GM19452 (cell line): ENCODE results near the gene ASTN2.

Source experiments
- ATAC-seq: cut with Tn5 transposase; IDR thresholded peaks from one replicate; pipeline ENCODE4 v1.9.1; 2021; ENCODE audit not compliant: unreplicated experiment

Gene ASTN2

GRCh38 chr9:117125531-117125930 lies 289.3 kb downstream of the ASTN2 start:
- no peak for ATAC-seq

DNA sequence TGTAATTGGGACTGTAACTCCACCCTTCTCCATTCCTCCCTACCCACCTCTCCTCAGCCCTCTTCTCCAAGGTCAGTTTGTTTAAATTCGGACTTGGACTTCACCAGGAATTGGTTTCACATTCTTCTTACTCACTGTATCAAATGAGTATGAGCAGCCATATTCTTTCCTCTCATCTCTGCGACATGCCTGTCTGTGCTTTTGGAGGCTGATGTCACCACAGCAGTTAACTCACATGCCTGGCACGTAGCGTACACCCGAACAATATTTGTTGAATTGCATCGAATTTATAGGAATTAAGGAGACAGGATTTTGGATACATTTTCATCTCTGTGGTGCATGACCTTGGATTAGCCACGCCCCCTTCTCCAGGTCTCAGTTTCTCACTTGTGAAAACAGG lies 291.1 kb downstream of the ASTN2 start:
- no peak for ATAC-seq

GRCh38 chr9:117122953-117123352 lies 291.9 kb downstream of the ASTN2 start:
- no peak for ATAC-seq

DNA sequence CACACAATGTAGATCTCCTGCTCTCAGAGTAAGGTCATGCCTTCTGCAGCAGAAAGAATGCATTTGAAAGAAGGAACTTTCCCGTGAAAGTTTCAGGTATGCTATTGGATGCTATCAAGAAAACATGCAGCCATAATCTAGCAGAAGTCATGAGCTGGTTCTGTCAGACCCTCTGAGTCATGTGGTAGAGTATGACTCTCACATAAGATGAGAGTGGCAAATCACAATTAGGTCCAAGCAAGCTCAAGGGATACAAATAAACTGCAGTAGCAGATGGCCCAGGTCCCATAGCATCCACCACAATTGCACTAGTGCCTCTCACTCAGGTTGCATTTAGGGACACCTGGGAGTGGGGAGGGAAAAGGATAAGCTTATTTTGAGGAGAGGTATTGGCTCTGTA lies 292.8 kb downstream of the ASTN2 start:
- ATAC-seq, result no peak

DNA sequence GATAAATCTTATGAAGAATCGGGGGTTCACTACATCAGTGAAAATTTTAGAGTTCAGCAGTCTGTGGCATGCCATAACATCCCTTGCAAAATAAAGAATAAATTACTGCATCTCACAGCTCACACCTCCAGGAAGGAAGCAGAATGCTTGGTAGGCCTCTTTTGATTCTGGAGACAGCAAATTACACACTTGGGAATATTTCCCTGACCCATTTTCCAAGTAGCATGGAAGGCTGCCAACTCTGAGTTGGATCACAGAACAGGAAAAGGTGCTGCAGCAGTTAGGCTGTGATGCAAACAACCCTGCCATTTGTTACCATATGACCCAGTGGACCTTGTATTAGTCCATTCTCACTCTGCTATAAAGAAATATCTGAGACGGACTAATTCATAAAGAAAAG lies 293.5 kb downstream of the ASTN2 start:
- ATAC-seq, result no peak

- no peak for ATAC-seq
These were observed 294.8 kb downstream of the ASTN2 start for GRCh38 chr9:117120061-117120460.

GRCh38 chr9:117116084-117116483 lies 298.8 kb downstream of the ASTN2 start:
- ATAC-seq, result no peak

DNA sequence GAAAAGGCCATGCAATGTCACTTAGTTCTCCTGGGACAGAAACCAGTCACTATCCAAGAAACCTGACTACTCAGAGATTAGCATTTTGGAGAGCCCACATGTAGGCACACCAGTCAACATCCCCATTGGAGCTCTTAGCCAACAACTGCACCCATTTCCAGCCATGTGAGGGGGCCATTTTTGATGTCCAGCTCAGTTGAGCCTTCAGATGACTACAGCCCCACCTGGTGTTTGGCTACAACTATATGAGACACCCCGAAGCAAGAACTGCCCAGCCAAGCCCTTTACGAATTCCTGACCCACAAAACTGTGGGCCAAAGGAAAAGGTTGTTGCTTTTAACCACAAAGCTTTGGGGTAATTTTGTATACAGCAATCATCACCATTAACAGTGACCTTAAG lies 300.1 kb downstream of the ASTN2 start:
- no peak for ATAC-seq

- no peak for ATAC-seq
These were observed 310.0 kb downstream of the ASTN2 start for GRCh38 chr9:117104716-117105495.

GRCh38 chr9:117104206-117104605 lies 310.7 kb downstream of the ASTN2 start:
- ATAC-seq, result no peak

- ATAC-seq, result no peak
These were observed 311.3 kb downstream of the ASTN2 start for GRCh38 chr9:117103438-117104110.

- no peak for ATAC-seq
These were observed 313.8 kb downstream of the ASTN2 start for GRCh38 chr9:117101008-117101407.

- no peak for ATAC-seq
These were observed 316.5 kb downstream of the ASTN2 start for GRCh38 chr9:117098331-117098730.

DNA sequence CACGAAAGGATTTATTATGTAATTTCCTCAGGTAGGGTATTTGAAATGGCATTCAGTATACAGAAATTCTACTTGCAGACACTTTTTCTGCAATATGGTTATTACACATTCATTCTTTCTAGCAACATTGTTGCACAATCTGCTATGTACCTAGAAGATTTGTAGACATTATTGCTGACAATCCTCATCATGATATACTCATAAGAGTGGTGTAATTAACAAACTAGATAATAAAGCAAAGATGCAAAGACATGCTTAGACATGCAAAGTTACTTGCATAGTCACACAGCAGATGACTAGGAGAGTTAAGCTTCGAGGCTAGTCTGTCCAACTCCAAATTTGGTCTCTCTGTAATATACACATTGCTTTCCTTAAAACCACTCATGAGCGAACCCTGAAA lies 317.1 kb downstream of the ASTN2 start:
- ATAC-seq, result no peak

- no peak for ATAC-seq
These were observed 318.7 kb downstream of the ASTN2 start for GRCh38 chr9:117096138-117096537.

- no peak for ATAC-seq
These were observed 319.8 kb downstream of the ASTN2 start for GRCh38 chr9:117095081-117095480.

DNA sequence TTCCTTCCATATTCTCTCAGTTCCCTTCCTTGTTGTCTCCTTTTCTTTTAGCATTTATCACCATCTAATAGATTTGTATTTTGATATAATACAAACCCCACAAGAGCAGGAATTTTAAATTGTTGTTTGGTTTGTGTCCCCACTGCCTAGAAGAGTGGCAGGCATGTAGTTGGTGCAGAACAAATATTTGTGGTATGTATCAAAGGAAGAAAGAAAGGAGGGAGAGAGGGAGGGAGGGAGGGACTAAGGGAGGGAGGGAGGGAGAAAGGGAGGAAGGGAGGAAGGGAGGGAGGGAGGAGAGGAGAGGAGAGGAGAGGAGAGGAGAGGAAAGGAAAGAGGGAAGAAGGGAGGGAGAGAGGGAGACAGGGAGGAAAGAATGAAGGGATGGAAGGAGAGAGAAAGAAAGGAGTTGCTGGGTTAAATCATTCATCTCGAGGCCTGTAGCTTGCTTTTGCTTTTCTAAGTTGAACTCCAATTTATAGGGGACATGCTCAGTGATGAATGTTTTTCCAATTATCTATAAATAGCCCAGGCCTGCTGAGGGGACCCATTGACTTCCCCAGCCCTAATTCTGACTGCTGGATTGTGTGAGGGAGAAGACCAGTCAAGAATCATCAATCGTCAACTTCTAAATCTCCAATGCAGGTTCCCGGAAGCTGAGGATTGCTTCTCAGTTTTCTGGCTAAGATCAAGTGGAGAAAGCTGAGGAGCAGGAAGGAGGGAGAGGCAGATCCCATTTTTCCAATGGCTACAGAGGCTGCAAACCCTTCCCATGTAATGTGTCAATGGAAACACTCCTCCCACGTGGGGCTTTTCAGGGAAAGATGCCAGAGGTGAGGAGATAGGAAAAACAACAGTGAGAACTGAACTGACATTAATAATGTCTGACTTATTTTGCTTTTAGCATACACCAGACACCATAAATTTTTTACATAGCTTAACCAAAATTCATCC lies 320.7 kb downstream of the ASTN2 start:
- ATAC-seq, result no peak

- ATAC-seq, result no peak
These were observed 322.3 kb downstream of the ASTN2 start for GRCh38 chr9:117092582-117092981.

GRCh38 chr9:117091529-117091928 lies 323.3 kb downstream of the ASTN2 start:
- ATAC-seq, result no peak

DNA sequence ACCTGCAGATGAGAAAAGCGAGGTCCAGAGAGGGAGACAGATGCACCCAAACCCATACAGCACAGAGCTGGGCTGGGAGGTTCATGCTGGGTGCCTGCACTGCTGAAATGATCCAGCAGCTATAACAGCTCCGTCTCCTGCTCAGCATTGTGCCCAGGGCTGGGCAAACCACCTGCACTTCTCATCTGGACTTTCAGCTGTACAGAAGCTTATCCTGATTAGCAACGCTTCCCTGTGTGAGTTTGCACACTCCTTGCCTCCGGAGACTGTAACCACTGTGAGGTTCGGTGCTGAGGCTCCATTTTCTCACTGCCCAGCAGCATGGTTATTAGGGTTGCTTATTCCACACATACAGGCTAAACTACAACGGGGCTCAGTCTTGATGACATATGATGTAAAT lies 326.1 kb downstream of the ASTN2 start:
- ATAC-seq, result no peak

- ATAC-seq, result no peak
These were observed 326.7 kb downstream of the ASTN2 start for GRCh38 chr9:117088140-117088539.

DNA sequence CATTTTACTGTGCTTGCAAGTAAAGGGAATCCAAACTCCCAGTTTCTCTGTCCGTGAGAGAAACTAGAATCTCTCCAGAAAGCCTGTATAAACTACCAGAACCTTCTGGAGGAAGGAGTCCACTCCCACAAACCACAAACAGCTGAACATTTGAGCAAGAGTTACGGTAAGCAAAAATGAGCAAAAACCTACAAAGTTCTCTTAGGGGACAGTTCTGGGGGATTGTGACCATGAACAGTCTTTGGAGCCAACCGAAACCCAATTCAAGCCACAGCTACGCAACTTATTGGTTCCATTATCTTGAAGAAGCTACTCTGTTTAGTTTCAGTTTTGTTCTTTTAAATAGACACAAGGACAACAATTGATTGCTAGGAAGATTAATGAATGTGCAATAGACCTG lies 330.6 kb downstream of the ASTN2 start:
- ATAC-seq, result no peak
